GM23338 (cell line): ENCODE results near the gene DDX24. TPM values are rescaled to one million over a fixed set of nuclear protein-coding genes. Genes with fewer than 3 reads are reported as not detected.

Experiments
- ATAC-seq: fragments of 200-7000 bp; cut with Tn5 transposase; 3 replicates; pipeline ENCODE4 v1.9.1; 2020
- DNase-seq: peaks from one replicate; pipeline ENCODE4 v3.0.0-alpha.2; 2015; ENCODE audit warnings: low spot score
- H2AFZ ChIP-seq: fragments of 200-600 bp; sonication (generic); 2 replicates; pipeline ENCODE4 v1.8.0; 2016; ENCODE audit warnings: antibody characterized with exemption, mild to moderate bottlenecking, moderate library complexity
- H3F3A ChIP-seq: fragments of 200-600 bp; sonication (generic); replicated peaks from 2 replicates; pipeline ENCODE4 v1.8.0; 2017; ENCODE audit warnings: antibody characterized with exemption, mixed run types, low read depth
- H3K27ac ChIP-seq: fragments of 200-600 bp; sonication (generic); 2 replicates; pipeline ENCODE4 v1.6.1; 2016; ENCODE audit warnings: low read depth
- H3K27me3 ChIP-seq: fragments of 200-600 bp; sonication (generic); 2 replicates; pipeline ENCODE4 v1.8.0; 2016; ENCODE audit warnings: mild to moderate bottlenecking, mixed run types, moderate library complexity; ENCODE audit not compliant: insufficient read depth
- H3K36me3 ChIP-seq: fragments of 200-600 bp; sonication (generic); 2 replicates; pipeline ENCODE4 v1.8.0; 2016; ENCODE audit warnings: mild to moderate bottlenecking; ENCODE audit not compliant: insufficient read depth
- H3K4me1 ChIP-seq: fragments of 200-600 bp; sonication (generic); 2 replicates; pipeline ENCODE4 v1.8.0; 2016; ENCODE audit warnings: mild to moderate bottlenecking, moderate library complexity; ENCODE audit not compliant: insufficient read depth
- H3K4me2 ChIP-seq: fragments of 200-600 bp; sonication (generic); 2 replicates; pipeline ENCODE4 v1.7.1; 2017; ENCODE audit warnings: mixed run types
- H3K4me3 ChIP-seq: fragments of 200-600 bp; sonication (generic); 2 replicates; pipeline ENCODE4 v1.6.1; 2016; ENCODE audit warnings: mixed run types
- H3K79me2 ChIP-seq: fragments of 200-600 bp; sonication (generic); replicated peaks from 2 replicates; pipeline ENCODE4 v1.8.0; 2017; ENCODE audit warnings: mild to moderate bottlenecking; ENCODE audit not compliant: insufficient read depth
- H3K9me2 ChIP-seq: fragments of 200-600 bp; sonication (generic); 2 replicates; pipeline ENCODE4 v1.8.0; 2017; ENCODE audit not compliant: insufficient read depth
- H4K20me1 ChIP-seq: fragments of 200-600 bp; sonication (generic); replicated peaks from 2 replicates; pipeline ENCODE4 v1.8.0; 2017; ENCODE audit warnings: mild to moderate bottlenecking; ENCODE audit not compliant: insufficient read depth
- H3K27ac Mint-ChIP-seq: 2 replicates; pipeline ENCODE4 v1.8.0; 2020; ENCODE audit warnings: inconsistent platforms, mild to moderate bottlenecking, moderate library complexity, mixed read lengths
- H3K27me3 Mint-ChIP-seq: 3 replicates; pipeline ENCODE4 v1.8.0; 2022; ENCODE audit warnings: low read depth, mild to moderate bottlenecking, moderate library complexity, mixed read lengths, inconsistent platforms; ENCODE audit not compliant: insufficient read depth, poor library complexity
- H3K36me3 Mint-ChIP-seq: 3 replicates; pipeline ENCODE4 v1.8.0; 2021; ENCODE audit warnings: low read depth, mild to moderate bottlenecking, inconsistent platforms, moderate library complexity, mixed read lengths
- H3K4me1 Mint-ChIP-seq: 3 replicates; pipeline ENCODE4 v1.8.0; 2020; ENCODE audit warnings: mild to moderate bottlenecking, inconsistent platforms, mixed read lengths
- H3K4me3 Mint-ChIP-seq: 3 replicates; pipeline ENCODE4 v1.8.0; 2021; ENCODE audit warnings: moderate library complexity, mild to moderate bottlenecking, inconsistent platforms, mixed read lengths
- H3K9me3 Mint-ChIP-seq: 3 replicates; pipeline ENCODE4 v1.8.0; 2020; ENCODE audit warnings: moderate library complexity, mild to moderate bottlenecking, inconsistent platforms, mixed read lengths
- CREB1 ChIP-seq: fragments of 250-450 bp; sonication (Bioruptor Pico); IDR thresholded peaks from 2 replicates; pipeline ENCODE4 v1.5.0; 2020; ENCODE audit warnings: low read depth, mild to moderate bottlenecking, moderate library complexity
- CTCF ChIP-seq, 2 experiments: fragments of 200-600 bp in 1 of 2; sonication (generic) in 1 of 2; conservative IDR thresholded peaks; 2 replicates each; pipeline versions ENCODE4 v1.5.1 to v1.6.1; 2016 to 2017; ENCODE audit warnings: antibody characterized with exemption in 2 of 2, low read depth in 2 of 2, mild to moderate bottlenecking in 2 of 2, moderate library complexity in 1 of 2
- ETS1 ChIP-seq: IDR thresholded peaks from 2 replicates; pipeline ENCODE4 v1.6.1; 2016; ENCODE audit warnings: antibody characterized with exemption
- EZH2phosphoT487 ChIP-seq: fragments of 200-600 bp; sonication (generic); IDR thresholded peaks from one replicate; pipeline ENCODE4 v1.8.1; 2018; ENCODE audit warnings: antibody characterized with exemption; ENCODE audit not compliant: unreplicated experiment
- JUNB ChIP-seq: IDR thresholded peaks from one replicate; pipeline ENCODE4 v1.6.1; 2016; ENCODE audit warnings: antibody characterized with exemption; ENCODE audit not compliant: unreplicated experiment
- POLR2AphosphoS5 ChIP-seq: IDR thresholded peaks from 2 replicates; pipeline ENCODE4 v1.6.1; 2016; ENCODE audit warnings: antibody characterized with exemption, low read depth
- REST ChIP-seq: IDR thresholded peaks from one replicate; pipeline ENCODE4 v1.6.1; 2018; ENCODE audit warnings: antibody characterized with exemption; ENCODE audit not compliant: unreplicated experiment
- ZNF114 ChIP-seq: fragments of 250-450 bp; sonication (Bioruptor Pico); IDR thresholded peaks from 2 replicates; pipeline ENCODE4 v1.5.0; 2020; ENCODE audit warnings: mild to moderate bottlenecking, moderate library complexity
- ZNF331 ChIP-seq: fragments of 250-450 bp; sonication (Bioruptor Pico); IDR thresholded peaks from 2 replicates; pipeline ENCODE4 v1.5.0; 2020; ENCODE audit warnings: low read depth, mild to moderate bottlenecking, moderate library complexity
- polyA plus RNA-seq: library from polyadenylated mRNA; unstranded; fragments of >200 nt; fragmentation: Nextera tagmentation; extraction: Ambion mirVana; gene quantifications from 2 replicates; pipeline ENCODE4 v1.2.1, GENCODE V29; 2016
- total RNA-seq: library from RNA; depleted of rRNA; stranded (reverse); fragments of >200 nt; shearing (Covaris generic); gene quantifications from 2 replicates; pipeline ENCODE4 v1.2.3, GENCODE V29; 2014

Gene DDX24
- total and polyA plus RNA-seq, 2 experiments from 2014 or later = 150 to 265 TPM

GRCh38 chr14:94048691-94049624, 32.0 kb downstream of the DDX24 start (continued):
- TF ChIP-seq REST = no peak
- no peak for TF ChIP-seq ZNF331 (CRISPR knock-in tag)
- TF ChIP-seq ETS1 = no peak
- no peak for TF ChIP-seq CREB1 (CRISPR knock-in tag)
- no peak for TF ChIP-seq CTCF (conservative IDR thresholded peaks at IDR 0.05; ENCODE audit: low read depth in 2 of 2)
- TF ChIP-seq EZH2phosphoT487 = no peak
- TF ChIP-seq ZNF114 (CRISPR knock-in tag) = no peak
- TF ChIP-seq POLR2AphosphoS5 = no peak

- no peak overlapping the region for H3K27ac ChIP-seq
- H3K4me1 ChIP-seq = no peaks in the 10 kb centered on the region
- peaks cover 19% of the 10 kb centered on the region for H3K36me3 ChIP-seq
- ATAC-seq (no peak), DNase-seq (no peak)
- H2AFZ ChIP-seq = no peak overlapping the region
- no peaks in the 10 kb centered on the region for H3F3A ChIP-seq
- no peak overlapping the region for H3K4me3 Mint-ChIP-seq
- no peaks in the 10 kb centered on the region for H3K9me3 Mint-ChIP-seq
- H3K27ac Mint-ChIP-seq = no peak overlapping the region
- H3K79me2 ChIP-seq = no peaks in the 10 kb centered on the region
- H3K9me2 ChIP-seq = no peaks in the 10 kb centered on the region
- H3K27me3 ChIP-seq = no peaks in the 10 kb centered on the region
- peaks cover 6% of the 10 kb centered on the region; the same call in 2 of the 3 replicates for H3K4me1 Mint-ChIP-seq
- H4K20me1 ChIP-seq = peaks cover 3% of the 10 kb centered on the region
- H3K4me3 ChIP-seq = no peak overlapping the region
- H3K36me3 Mint-ChIP-seq = peaks cover 60% of the 10 kb centered on the region
- TF ChIP-seq JUNB = no peak
- no peak for TF ChIP-seq CTCF (conservative IDR thresholded peaks at IDR 0.05; ENCODE audit: low read depth in 2 of 2)
- H3K27me3 Mint-ChIP-seq = peaks cover 12% of the 10 kb centered on the region
- no peak overlapping the region for H3K4me2 ChIP-seq
Observed at GRCh38 chr14:94047581-94047980, 33.4 kb downstream of the DDX24 start.
